ENCODE data around the gene P2RY8.

Gene P2RY8

GRCh38 chrX:1417921-1418771, 118.8 kb downstream of the P2RY8 start:
- DNase-seq (ENCODE audit: low read depth in 3 of 3), result no peak

DNA sequence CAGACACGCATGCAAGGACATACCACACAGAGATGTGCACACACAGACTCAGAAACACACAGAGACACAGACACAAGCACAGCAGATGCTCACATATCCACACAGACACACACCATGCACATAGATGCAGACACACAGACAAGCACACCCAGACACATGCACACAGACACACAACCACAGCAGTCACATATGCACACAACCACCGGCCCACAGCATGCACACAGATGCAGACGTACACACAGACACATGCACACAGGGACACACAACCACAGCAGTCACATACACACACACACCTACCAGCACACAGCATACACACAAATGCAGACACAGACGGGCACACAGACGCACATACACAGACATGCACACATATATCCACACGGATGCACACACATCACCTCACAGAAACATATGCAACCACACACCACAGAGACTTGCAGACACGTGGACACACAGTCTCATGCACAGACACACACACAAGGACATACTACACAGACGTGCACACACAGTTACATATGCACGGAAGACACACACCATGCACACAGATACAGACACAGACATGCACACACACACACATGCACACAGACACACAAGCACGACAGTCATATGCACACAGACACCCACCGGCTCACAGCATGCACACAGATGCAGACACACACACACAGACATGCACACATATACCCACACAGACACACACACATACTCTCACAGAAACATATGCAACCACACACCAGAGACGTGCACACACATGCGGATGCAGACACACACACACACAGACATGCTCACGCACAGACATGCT, 119.8 kb downstream of the P2RY8 start:
- DNase-seq (ENCODE audit: low read depth in 3 of 3), result no peak

DNA sequence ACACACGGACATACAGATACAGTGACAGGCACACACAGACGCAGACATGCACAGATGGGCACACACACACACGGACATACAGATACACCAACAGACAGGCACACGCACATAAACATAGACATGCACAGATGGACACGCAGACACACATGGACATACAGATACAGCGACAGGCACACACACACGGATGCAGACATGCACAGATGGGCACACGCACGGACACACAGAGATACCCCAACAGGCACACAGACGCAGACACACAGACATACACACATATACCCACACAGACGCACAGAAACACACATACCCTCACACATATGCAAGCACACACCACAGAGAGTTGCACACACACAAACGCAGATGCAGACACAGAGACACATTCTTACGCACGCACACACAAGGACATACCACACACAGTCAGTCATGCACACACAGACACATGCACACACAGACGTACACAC, 120.6 kb downstream of the P2RY8 start:
- DNase-seq (ENCODE audit: low read depth in 3 of 3), result no peak

Measured in stimulated activated CD4-positive, alpha-beta T cell treated with anti-CD3 and anti-CD28 coated beads, TNF-alpha, amount 100 ng/mL, for 4 hours (primary cell).